ENCODE measurements around the gene KRT7.
A peak's percentile ranks its signal among the peaks of the same experiment; 100 is the strongest.

The KRT7 gene

DNA sequence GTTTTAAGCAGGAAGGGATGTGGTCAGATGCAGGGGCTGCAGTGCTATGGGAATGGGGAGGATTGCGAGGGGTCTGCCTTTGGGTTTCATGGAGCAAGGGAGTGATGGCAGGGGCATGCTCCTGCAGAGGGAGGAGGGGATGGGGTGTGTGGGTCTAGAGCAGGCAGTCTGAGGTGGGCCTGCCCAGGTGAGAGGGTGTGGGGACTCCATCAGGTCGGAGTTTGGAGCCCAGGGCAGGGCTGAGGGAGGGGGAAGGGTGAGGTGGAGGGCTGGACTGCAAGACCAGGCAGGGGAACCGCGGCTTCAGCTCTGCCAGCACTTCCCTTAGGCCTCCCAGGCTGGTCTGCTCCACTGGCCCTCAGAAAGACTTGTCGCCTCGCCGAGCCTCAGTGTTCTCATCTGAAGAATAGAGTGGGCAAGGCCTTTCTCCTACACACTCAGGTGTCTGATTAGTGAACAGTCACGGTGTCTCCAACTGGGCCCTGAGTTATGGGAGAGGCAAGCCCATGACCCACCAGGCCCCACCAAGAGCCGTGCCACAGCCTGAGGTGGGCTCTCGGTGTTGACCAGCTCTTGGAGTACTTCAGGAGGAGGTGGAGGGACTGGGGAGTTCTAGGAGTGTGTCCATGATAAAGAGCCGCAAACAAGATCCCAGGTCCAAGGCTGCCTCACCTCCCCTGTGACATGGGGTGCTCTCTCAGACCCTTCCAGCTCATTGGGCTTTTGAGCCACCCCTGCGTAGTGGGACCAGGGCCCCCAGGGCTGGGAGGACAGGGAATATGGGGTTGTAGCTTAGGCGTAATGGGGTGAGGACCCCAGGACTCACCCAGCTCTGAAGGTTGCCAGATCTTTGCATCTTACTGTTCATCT is 21.1 kb upstream of the KRT7 start:
- DNase-seq (ENCODE audit: low read depth in 2 of 2) = no peak

GRCh38 chr12:52212701-52213563 is 20.1 kb upstream of the KRT7 start:
- DNase-seq (ENCODE audit: low read depth in 2 of 2) = no peak

DNA sequence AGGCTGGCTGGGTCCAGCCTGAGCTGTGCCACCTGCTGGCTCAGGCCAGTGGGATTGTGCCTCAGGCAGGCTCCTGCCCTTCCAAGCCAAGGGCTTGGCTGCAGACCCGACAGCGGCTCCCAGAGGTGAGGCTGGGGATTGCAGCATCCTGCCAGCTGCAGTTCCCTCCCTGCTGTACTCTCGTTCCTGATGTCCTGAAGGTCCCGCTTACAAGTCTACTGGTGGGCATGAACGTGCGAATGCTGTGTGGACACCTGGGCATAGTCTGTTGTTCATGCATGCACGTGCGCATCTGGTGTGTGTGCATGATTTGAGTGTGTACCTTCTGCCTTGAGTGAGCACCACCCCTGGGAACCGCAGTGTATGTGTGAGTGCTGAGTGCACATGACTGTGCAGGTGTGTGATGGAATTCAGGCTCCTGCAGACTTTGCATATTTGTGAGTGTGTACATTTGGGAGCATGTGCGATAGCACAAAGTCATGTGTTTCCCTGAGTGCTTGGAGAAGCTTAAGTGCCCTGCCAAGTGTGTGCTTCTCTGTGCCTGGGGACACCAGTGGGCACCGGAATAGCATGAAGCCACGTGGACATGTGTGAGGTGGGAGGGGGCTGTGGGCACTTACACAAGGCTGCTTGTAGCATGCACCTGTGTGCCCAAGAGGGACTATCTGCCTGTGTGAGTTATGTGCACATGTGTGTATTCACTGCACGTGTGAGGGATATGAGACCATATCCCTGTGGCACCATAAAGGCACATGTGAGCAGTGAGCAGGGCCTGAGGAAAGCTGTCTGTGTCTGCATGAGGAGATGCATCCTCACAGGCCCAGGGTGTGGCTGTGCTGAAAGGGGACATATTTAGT is 19.3 kb upstream of the KRT7 start:
- DNase-seq (ENCODE audit: low read depth in 2 of 2) = peak; percentile 55 to 67

GRCh38 chr12:52214421-52214802 is 18.6 kb upstream of the KRT7 start:
- no peak for DNase-seq (ENCODE audit: low read depth in 2 of 2)

DNA sequence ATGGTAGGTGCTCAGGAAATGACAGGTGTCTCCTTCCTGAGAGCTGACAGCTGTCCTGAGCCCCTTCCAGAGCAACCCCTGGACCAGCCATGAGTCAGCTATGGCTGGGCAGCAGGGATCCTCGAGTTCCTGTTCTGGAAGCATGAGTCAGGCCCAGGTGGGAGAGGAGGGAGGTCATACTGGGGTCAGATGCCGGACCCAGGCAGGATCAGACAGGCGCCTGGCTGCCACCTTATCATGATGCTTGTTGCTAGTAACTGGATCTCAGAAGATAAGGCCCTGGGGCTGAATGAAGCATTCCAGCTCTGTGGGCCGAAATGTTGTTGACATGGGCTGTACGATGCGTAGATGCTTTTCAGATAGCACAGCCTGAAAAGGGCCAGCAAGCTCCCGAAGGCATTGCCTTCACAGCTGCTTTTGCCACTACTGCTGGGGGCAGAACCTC is 17.4 kb upstream of the KRT7 start:
- no peak for DNase-seq (ENCODE audit: low read depth in 2 of 2)

GRCh38 chr12:52216100-52216499 is 16.9 kb upstream of the KRT7 start:
- no peak for DNase-seq (ENCODE audit: low read depth in 2 of 2)

GRCh38 chr12:52216807-52217206 is 16.2 kb upstream of the KRT7 start:
- DNase-seq (ENCODE audit: low read depth in 2 of 2) = no peak

- DNase-seq (ENCODE audit: low read depth in 2 of 2) = no peak
Measured at GRCh38 chr12:52217223-52217622, 15.8 kb upstream of the KRT7 start.

GRCh38 chr12:52218001-52218400 is 15.0 kb upstream of the KRT7 start:
- no peak for DNase-seq (ENCODE audit: low read depth in 2 of 2)

DNA sequence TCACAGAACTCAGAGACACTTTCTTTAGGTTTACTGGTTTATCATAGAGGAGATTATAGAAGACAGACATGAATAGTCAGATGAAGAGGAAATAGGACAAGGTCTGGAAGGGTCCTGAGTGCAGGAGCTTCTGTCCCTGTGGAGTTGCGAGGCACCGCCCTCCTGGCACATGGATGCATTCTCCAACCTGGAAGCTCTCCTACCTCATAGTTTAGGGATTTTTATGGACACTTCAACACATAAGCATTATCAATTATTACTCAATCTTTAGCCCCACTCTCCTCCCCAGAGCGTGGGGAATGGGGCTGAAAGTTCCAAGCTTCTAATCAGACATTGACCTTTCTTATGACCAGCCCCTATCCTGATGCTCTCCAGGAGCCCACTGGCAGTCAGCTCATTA is 12.6 kb upstream of the KRT7 start:
- no peak for DNase-seq (ENCODE audit: low read depth in 2 of 2)

GRCh38 chr12:52221070-52221781 is 11.8 kb upstream of the KRT7 start:
- no peak for DNase-seq (ENCODE audit: low read depth in 2 of 2)

DNA sequence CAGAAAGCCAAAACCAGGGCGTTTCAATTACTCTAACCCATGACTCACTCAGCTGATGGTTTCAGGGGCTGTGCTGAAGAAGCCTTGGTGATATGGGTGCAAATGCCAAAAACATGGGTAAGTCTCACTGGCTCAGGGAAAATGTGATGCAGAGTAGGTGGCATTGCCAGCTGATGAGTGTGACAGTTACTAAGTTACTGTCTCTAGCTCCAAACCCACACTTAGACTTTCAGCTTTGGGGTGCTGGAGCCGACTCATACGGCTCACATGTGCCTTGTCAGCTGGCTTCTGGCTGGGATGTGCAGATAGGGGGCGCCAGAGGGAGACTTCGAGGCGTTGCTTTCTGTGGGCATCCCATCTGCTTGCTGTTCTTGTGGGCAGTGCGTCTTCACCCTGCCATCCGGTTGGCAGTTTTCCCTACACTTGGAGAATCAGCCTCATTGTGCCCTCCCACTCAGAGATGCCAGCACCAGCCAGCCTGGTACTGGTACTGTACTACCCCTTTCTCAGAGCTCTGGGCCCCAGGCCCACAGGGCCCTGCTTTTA is 11.1 kb upstream of the KRT7 start:
- DNase-seq (ENCODE audit: low read depth in 2 of 2) = peak; percentile 86 to 89

GRCh38 chr12:52222692-52223091 is 10.4 kb upstream of the KRT7 start:
- DNase-seq (ENCODE audit: low read depth in 2 of 2) = no peak

DNA sequence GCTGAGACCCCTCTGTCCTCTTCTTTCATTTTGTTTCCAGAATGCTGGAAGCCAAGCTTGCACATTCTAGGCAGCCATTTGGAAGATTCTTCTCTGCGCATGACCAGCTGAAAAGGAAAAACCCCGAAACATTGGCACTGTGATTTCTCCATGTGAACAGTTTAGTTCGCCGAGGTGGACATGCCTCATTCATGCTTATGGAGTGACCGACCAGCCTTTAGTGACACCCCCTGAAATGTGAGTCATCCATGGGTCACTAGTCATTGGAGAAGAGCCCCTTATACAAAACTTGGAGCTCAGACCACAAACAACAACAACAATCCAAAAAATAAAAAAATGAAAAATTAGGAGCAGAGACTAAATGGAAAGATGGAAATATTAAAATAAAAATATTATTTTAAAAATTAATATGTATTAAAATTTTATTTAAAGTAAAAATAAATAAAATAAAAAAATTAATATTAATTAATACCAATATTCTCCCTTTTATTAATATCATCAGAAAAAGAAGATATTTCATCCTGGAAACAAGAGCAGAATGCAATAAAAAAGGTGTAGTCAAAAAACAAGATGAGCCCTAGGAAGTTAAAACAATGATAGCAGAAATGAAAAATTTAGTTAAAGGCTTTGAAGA is 9.5 kb upstream of the KRT7 start:
- no peak for DNase-seq (ENCODE audit: low read depth in 2 of 2)

DNA sequence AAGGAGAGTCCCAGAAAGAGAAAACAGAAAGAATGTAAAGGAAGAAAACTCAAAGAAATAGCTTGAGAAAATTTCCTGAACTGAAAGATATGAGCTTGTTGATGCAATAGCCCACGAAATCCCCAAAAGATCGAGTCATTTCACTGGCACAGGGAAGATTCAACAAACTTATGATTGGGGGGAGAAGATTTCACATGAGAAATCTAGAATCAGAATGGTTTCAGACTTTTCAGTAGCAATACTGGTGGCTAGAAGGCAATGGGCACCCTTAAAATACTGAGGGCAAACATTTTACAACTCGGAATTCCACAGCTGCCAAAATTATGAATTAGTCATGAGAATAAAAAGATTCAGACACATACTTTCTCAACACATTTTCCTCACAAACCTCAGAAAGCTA is 8.9 kb upstream of the KRT7 start:
- DNase-seq (ENCODE audit: low read depth in 2 of 2) = no peak

- DNase-seq (ENCODE audit: low read depth in 2 of 2) = no peak
Measured at GRCh38 chr12:52225752-52226151, 7.3 kb upstream of the KRT7 start.

GRCh38 chr12:52226446-52226845 is 6.6 kb upstream of the KRT7 start:
- DNase-seq (ENCODE audit: low read depth in 2 of 2) = no peak

- no peak for DNase-seq (ENCODE audit: low read depth in 2 of 2)
Measured at GRCh38 chr12:52227606-52228166, 5.4 kb upstream of the KRT7 start.

GRCh38 chr12:52228366-52228765 is 4.7 kb upstream of the KRT7 start:
- DNase-seq (ENCODE audit: low read depth in 2 of 2) = no peak

- DNase-seq (ENCODE audit: low read depth in 2 of 2) = no peak
Measured at GRCh38 chr12:52228931-52229330, 4.1 kb upstream of the KRT7 start.
